ENCODE results near the gene REPS1.
A peak's percentile ranks its signal among the peaks of the same experiment; 100 is the strongest.

Gene REPS1

GRCh38 chr6:138914701-138915100 lies 73.4 kb downstream of the REPS1 start:
- DNase-seq, result no peak

GRCh38 chr6:138912308-138912707 lies 75.7 kb downstream of the REPS1 start:
- no peak for DNase-seq

DNA sequence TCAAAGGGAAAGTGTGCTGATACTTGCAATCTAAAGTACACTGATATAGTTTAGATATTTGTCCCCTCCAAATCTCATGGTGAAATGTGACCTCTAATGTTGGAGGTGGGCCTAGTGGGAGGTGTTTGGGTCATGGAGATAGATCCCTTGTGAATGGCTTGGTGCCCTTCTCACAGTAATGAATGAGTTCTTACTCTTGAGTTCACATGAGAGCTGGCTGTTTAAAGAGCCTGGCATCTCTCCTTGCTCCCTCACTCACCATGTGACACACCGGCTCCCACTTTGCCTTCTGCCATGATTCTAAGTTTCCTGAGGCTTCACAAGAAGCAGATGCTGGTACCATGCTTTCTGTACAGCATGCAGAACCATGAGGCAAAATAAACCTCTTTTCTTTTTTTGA lies 78.1 kb downstream of the REPS1 start:
- DNase-seq, result no peak

DNA sequence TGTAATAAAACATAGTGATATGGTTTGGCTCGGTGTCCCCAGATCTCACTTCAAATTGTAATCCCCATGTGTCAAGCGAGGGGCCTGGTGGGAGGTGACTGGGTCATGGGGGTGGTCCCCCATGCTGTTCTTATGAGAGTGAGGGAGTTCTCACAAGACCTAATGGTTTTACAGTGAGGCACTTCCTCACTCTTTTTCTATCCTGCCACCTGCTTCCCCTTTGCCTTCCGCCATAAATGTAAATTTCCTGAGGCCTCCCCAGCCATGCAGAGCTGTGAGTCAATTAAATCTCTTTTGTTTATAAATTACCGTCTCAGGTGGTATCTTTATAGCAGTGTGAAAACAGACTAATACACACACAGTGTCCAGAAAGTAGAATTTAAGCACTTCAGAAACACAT lies 78.5 kb downstream of the REPS1 start:
- DNase-seq, result no peak

DNA sequence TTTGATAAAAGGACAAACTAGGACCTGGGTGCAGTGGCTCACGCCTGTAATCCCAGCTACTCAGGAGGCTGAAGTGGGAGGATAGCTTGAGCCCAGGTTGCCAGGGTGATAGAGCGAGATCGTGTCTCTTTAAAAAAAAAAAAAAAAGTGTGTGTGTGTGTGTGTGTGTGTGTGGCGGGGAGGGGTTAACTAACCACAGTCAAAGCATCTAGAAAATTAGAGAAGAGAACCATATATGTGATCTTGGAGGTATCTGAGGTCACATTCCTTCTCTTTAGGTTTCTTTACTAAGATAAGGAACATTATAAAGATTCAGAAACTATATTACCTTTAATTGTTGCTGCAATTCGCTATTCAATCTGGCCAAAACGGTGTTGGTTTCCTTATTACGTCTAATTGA lies 80.9 kb downstream of the REPS1 start:
- DNase-seq, result no peak

DNA sequence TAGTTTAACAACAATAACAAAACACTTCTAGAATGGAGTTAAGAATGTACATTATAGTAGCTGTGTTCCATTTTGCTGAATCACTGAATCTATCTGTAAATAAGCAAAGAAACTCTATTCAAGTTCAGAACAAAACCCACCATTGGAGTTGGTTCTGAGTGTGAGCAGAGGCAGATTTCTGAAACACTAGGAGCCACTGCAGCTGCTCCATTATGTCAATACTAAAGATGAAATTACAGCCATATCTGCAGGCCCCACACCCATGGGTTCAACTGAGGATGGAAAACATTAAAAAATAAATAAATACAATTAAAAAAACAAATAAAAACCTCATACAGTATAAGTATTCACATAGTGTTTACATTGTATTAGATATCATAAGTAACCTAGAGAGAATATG lies 91.0 kb downstream of the REPS1 start:
- no peak for DNase-seq

GRCh38 chr6:138896104-138896756 lies 91.8 kb downstream of the REPS1 start:
- DNase-seq, result no peak

DNA sequence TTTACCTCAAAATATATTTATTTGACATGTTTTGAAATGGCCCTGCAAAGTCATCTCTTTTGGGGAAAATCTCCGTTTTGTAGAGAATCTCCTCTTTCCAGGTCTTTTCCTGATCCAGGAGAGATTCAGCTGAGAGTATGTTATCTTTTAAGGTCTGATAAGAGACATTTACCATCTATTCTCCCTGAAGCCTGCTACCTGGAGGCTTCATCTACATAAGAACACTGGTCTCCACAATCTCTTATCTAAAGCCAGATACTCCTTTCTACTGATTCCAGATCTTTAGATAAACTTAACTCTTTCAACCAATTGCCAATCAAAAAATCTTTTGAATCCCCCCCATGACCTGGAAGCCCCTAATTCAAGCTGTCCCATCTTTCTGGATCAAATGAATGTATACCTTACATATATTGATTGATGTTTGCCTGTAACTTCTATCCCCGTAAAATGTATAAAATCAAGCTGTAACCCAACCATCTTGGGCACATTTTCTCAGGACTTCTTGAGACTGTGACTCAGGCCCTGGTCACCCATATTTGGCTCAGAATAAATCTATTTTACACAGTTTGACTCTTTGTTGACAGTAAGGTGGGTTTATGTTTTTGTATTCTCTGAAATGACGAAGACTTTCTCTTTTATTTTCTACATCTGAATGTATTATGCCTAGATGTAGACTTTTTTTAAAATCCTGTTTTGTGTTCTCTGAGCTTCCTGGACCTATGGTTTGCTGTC lies 96.6 kb downstream of the REPS1 start:
- no peak for DNase-seq

DNA sequence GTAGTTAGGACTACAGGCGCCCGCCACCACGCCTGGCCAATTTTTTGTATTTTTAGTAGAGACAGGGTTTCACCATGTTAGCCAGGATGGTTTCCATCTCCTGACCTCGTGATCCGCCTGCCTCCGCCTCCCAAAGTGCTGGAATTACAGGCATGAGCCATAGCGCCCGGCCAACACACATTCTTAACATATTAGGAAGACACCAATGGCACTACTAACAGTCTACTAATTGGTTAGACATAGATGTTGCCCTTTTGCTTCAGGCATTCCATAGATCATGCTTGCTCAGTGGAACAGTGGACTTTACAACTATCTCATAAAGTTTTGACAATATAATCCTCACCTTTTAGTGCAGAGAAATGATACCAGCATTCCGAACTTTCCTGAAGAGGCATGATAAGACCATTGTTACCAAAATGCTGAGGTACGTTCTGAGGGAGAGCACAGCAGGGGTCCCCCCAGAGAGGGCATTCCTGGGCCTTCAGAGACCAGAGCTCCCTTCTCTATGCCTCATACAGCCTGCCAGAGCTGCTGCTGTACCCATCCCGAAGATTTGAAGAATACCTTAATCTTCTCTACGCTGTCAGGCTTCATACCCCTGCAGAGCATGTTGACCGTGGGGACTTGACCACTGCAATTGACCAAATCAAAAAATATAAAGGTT lies 102.8 kb downstream of the REPS1 start:
- DNase-seq, result no peak

GRCh38 chr6:138882369-138883017 lies 105.6 kb downstream of the REPS1 start:
- DNase-seq, result peak; percentile 11

- no peak for DNase-seq
Observed at GRCh38 chr6:138873191-138873590, 114.9 kb downstream of the REPS1 start.

DNA sequence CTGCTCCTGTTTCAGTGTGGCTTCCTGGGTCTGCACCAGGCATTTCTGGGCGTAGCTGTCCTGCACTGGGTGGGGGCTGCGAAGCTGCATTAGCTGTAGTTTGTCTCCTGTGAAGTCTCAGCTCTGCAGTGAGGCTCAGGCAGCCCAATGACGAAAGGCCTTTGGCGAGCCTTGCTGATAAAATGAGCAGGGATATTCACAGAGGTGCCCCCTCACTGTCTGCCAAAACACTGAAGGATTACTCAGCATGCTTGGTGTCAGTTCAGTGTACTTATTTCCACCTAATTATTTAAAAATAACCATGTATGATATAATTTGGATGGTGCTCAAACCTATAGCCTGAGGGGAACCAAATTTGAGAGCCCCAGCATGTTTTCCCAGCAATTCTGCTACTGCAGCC lies 118.7 kb downstream of the REPS1 start:
- DNase-seq, result no peak

GRCh38 chr6:138868181-138868580 lies 119.9 kb downstream of the REPS1 start:
- DNase-seq, result no peak

DNA sequence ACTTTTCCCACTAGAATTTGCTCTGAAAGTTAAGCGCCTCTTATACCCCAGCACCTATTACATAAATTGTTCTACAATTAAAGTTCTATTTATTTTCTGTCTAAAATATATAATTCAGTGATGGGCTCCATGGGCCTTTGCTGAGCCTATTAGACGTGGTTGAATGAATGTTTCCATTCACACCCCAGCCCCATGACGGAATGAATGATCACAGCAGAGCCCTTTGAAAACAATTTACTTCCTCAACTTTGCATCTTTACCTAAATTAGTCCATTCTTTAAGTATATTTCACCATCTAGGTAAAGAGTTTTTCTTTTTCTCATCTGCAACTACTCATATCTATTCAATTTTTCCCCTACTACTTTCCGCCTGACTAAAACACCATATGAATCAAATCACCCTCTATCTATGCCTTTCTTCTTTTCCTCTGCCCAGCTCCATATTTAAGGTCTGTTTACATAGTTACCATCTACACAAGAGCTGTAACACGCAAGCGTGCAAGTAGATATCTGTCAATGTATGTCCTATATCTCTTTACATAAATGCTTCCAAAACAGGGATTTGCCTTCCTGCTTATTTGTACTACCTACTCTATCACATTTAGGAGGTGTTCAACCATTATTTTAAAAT lies 122.5 kb downstream of the REPS1 start:
- no peak for DNase-seq

DNA sequence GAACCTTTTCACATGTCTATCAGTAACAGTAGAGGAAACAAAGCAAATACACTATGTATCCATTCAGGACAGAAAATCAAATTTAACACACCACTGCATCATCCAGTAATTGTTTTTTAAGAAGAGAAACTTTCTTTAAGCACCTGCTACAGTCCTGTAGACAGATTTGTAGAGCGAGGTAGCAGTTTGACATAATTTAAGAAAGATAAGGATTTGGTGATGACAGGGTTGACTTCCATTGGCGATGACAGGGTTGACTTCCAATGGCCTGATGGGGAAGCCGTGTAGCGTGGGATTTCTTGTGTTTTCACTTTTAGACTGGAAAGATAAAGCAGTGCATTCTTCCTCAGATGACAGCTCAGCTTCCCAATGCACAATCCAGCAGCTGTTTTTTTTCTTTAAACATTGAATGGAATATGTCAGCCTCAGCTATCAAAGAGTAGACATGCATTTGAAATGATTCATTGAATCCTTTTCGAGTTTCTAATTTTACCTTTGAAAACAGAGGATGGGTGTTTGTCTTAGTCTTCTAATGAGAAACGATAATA lies 123.6 kb downstream of the REPS1 start:
- no peak for DNase-seq

DNA sequence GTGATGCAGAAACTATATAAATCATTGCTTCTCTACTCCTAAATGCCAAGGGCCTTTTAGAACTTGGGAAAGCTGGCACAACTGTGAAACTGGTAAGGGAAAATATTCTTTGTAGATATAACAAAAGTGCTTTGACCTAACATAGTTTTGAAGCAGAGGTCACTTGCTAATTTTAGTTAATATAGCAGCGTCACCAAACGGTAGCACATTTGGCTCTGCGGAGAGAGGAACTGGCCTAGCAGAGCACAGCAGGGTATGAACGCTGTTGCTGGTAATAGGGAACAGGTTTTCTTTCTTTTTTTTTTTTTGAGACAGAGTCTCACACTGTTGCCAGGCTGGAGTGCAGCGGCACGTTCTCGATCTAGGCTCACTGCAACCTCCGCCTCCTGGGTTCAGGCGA lies 124.7 kb downstream of the REPS1 start:
- DNase-seq, result no peak

- no peak for DNase-seq
Observed at GRCh38 chr6:138862456-138862855, 125.6 kb downstream of the REPS1 start.

DNA sequence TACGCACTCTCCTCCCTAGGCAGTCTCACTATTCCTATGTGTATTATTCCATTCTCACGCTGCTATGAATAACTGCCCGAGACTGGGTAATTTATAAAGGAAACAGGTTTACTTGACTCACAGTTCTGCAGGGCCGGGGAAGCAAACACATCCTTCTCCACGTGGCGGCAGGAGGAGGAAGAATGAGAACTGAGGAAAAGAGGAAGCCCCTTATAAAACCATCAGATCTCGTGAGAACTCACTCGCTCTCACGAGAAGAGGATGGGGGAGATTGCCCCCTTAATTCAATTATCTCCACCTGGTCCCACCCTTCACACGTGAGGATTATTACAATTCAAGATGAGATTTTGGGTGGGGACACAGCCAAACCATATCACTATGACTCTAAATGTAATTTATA lies 130.3 kb downstream of the REPS1 start:
- DNase-seq, result no peak

GRCh38 chr6:138856654-138857053 lies 131.4 kb downstream of the REPS1 start:
- DNase-seq, result no peak
